Type B pancreatic cell (in vitro differentiated cells): ENCODE measurements around the gene RNF217. TPM values are rescaled to one million over a fixed set of nuclear protein-coding genes. Genes with fewer than 3 reads are reported as not detected.

ENCODE experiments used
- DNase-seq: peaks from one replicate; pipeline ENCODE4 v3.0.0; 2021; ENCODE audit warnings: mixed read lengths; ENCODE audit not compliant: unreplicated experiment; ENCODE audit errors: extremely low spot score
- H3K27ac Mint-ChIP-seq: 2 replicates; pipeline ENCODE4 v1.8.0; 2021; ENCODE audit warnings: mild to moderate bottlenecking, mixed read lengths
- H3K27me3 Mint-ChIP-seq: 2 replicates; pipeline ENCODE4 v1.8.0; 2021; ENCODE audit warnings: mixed read lengths
- H3K36me3 Mint-ChIP-seq: 2 replicates; pipeline ENCODE4 v1.8.0; 2021; ENCODE audit warnings: mixed read lengths
- H3K4me1 Mint-ChIP-seq: one replicate; pipeline ENCODE4 v1.8.0; 2021; ENCODE audit warnings: mixed read lengths; ENCODE audit not compliant: unreplicated experiment
- H3K4me3 Mint-ChIP-seq: 2 replicates; pipeline ENCODE4 v1.8.0; 2021; ENCODE audit warnings: mild to moderate bottlenecking, mixed read lengths
- H3K9me3 Mint-ChIP-seq: 2 replicates; pipeline ENCODE4 v1.8.0; 2021; ENCODE audit warnings: mixed read lengths
- total RNA-seq: library from RNA; stranded (reverse); gene quantifications from 2 replicates; pipeline ENCODE4 v1.2.1, GENCODE V29; 2021; ENCODE audit warnings: low replicate concordance
- TF ChIP-seq, protein P1 (sequence below): fragments of 200-600 bp; sonication (generic); conservative IDR thresholded peaks from 2 replicates; pipeline ENCODE4 v1.5.0; 2021; ENCODE audit warnings: antibody characterized with exemption, mild to moderate bottlenecking

The RNF217 gene
- total RNA-seq, 1 donor from 2014 or later = 22.1 TPM

DNA sequence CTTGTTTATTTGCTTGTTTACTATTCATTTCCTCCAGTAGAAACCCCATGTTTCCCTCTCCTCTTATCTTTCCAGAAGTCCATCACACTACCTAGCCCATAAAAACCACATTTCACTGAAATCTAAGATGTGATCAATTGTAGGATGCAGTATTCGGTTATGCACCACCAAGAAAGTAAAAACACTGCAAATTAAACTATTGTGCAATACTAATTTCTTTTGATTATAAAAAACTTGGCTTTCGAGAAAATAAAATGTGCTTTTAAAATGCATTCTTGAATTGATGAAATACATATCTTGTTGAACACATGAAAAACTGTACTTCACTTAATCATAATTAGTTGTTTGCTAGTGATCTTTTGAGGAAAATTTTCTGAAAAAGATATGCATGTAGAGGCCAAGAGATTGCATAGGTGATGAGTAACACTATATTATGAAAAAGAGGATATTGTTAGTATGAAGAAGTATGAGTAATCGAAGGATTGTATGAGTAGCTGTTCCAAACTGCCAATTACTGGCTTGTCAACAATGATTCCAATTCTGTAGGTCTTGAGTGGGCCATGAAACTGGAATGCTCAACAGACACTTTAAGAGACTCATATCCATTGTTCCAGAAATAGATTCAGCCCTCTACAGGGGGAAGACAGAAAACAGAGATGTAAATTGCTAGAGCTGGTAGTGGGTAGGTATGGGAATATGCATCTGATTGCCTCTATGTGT, 79.7 kb downstream of the RNF217 start:
- Mint-ChIP-seq H3K4me1 (peaks cover 14% of the 10 kb centered on the region), H3K27ac (no peak overlapping the region), H3K4me3 (no peak overlapping the region), H3K36me3 (peaks cover 8% of the 10 kb centered on the region), H3K9me3 (no peaks in the 10 kb centered on the region), H3K27me3 (no peaks in the 10 kb centered on the region)
- TF ChIP-seq, protein P1, sequence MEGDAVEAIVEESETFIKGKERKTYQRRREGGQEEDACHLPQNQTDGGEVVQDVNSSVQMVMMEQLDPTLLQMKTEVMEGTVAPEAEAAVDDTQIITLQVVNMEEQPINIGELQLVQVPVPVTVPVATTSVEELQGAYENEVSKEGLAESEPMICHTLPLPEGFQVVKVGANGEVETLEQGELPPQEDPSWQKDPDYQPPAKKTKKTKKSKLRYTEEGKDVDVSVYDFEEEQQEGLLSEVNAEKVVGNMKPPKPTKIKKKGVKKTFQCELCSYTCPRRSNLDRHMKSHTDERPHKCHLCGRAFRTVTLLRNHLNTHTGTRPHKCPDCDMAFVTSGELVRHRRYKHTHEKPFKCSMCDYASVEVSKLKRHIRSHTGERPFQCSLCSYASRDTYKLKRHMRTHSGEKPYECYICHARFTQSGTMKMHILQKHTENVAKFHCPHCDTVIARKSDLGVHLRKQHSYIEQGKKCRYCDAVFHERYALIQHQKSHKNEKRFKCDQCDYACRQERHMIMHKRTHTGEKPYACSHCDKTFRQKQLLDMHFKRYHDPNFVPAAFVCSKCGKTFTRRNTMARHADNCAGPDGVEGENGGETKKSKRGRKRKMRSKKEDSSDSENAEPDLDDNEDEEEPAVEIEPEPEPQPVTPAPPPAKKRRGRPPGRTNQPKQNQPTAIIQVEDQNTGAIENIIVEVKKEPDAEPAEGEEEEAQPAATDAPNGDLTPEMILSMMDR = no peak
- DNase-seq = no peak

DNA sequence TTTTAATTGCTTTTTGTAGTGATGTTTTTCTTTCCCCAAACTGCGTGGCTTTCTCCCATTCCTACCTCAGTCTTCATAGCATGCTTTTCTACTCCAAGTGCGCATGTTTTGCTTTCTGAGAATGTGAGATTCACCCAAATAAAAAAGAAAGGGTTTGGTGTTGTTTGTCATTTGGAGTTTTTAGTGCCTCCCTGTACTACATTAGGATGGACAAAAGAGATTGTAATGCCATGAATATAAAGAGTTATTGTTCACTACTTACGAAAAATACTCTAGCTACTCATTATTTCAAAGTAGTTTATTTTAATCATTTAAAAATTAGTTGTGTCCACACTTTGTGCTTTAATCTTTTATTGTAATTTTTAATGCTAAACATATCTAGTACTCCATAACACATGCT, 81.8 kb downstream of the RNF217 start:
- H3K4me1 Mint-ChIP-seq = peaks cover 10% of the 10 kb centered on the region
- no peak overlapping the region for H3K27ac Mint-ChIP-seq
- no peaks in the 10 kb centered on the region for H3K27me3 Mint-ChIP-seq
- peaks cover 8% of the 10 kb centered on the region for H3K36me3 Mint-ChIP-seq
- DNase-seq = no peak
- H3K9me3 Mint-ChIP-seq = no peaks in the 10 kb centered on the region
- no peak overlapping the region for H3K4me3 Mint-ChIP-seq
- TF ChIP-seq, protein P1 = no peak

DNA sequence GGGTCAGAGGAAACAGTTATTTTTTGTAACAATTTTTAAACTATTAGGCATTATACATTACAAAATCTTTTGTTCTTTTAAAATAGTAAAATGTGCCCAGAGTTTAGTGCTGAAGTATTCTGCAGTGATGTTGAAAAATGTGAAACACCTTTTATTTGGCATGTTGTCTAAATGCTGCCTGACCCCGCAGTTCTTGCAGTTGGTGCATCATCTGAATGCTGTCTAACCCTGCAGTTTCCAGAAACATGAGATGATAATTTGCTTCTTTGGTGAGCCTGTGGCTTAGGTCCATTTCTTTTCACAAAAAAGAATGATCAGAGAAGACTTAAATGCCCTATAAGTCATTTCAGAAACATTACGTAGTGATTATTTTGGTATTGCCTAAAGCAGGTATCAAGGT, 82.4 kb downstream of the RNF217 start:
- Mint-ChIP-seq H3K9me3 (no peaks in the 10 kb centered on the region), H3K4me1 (peaks cover 13% of the 10 kb centered on the region), H3K27ac (no peak overlapping the region), H3K27me3 (no peaks in the 10 kb centered on the region), H3K36me3 (peaks cover 8% of the 10 kb centered on the region), H3K4me3 (no peak overlapping the region)
- no peak for DNase-seq
- TF ChIP-seq, protein P1 = no peak

DNA sequence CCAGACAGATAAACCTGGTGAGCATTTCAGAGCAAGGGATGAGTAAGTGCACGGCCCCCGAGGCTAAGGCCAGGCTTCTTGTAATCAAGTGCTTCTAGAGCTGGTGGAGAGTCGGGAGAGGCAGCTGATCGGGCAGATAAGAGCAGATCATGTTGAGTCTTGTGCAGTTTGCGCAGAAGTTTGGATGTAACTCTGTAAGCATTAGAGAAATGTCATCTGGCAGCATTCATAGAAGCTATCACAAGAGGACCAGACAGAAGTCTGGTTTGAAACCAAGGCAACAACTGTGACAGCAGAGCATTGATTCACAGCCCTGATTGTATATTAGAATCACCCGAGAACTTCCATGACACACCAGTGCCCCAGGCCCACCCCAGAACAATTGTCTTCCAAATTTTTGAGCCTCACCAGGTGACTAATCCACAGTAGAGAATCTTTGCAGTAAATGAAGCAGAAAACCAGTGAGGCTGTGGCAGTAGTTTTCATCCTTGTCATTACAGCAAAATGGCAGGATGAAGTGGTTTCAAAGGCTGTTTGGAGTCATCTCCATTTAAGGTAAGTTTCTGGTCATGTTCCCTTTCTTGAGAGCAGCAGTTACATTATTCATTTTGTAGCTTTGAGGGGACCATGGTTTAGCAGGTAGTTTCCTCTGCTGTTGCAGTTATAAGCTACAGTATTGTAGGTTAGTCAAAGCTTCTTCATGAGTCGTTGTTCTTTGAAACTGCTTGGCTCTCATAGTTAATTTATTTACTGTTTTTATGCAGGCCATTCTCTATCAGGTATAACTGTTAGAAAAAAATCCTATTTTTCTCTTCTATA, 84.1 kb downstream of the RNF217 start:
- H3K9me3 Mint-ChIP-seq = no peaks in the 10 kb centered on the region
- TF ChIP-seq, protein P1 = no peak
- peaks cover 23% of the 10 kb centered on the region for H3K4me1 Mint-ChIP-seq
- peak overlapping the region; percentile 50 for H3K4me3 Mint-ChIP-seq
- no peak for DNase-seq
- H3K36me3 Mint-ChIP-seq = peaks cover 8% of the 10 kb centered on the region
- peak overlapping the region; percentile 78 for H3K27ac Mint-ChIP-seq
- no peaks in the 10 kb centered on the region for H3K27me3 Mint-ChIP-seq

DNA sequence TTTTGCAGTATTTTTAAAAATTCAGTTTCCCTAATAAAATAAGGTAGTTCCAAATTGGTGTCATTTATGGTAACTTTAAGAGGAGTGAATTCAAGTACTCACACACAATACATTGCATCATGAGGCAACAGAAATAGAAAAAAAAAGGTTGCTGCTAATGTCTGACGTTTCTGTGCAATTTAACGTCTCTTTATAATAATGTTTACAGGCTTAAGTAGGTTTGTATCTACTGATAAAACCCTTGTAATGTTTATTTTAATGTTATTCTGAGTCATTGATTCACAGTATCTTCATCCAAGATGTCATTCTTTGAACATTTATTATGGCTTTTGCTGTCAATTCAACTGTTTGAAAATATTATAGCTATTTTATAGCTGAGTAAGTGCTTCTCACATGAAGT, 86.0 kb downstream of the RNF217 start:
- H3K4me1 Mint-ChIP-seq = peaks cover 23% of the 10 kb centered on the region
- no peaks in the 10 kb centered on the region for H3K27me3 Mint-ChIP-seq

More for the DNA sequence above, 86.0 kb downstream of the RNF217 start:
- H3K27ac Mint-ChIP-seq = no peak overlapping the region
- H3K9me3 Mint-ChIP-seq = no peaks in the 10 kb centered on the region
- DNase-seq = no peak
- peaks cover 8% of the 10 kb centered on the region for H3K36me3 Mint-ChIP-seq
- TF ChIP-seq, protein P1 = no peak
- H3K4me3 Mint-ChIP-seq = no peak overlapping the region
